MM.1S (cell line): Measurements from ENCODE around the gene TMEM218.

Experiments used
- CTCF ChIP-seq: fragments of 300-600 bp; sonication (generic); IDR thresholded peaks from 2 replicates; pipeline ENCODE4 v1.5.1; 2016; ENCODE audit warnings: antibody characterized with exemption, low read length, mixed read lengths
- EZH2 ChIP-seq: fragments of 300-600 bp; sonication (generic); optimal IDR thresholded peaks from 2 replicates; pipeline ENCODE3; 2017; ENCODE audit warnings: low read depth, mild to moderate bottlenecking, antibody characterized with exemption, low read length, mixed read lengths
- EZH2phosphoT487 ChIP-seq: fragments of 300-600 bp; sonication (generic); IDR thresholded peaks from 2 replicates; pipeline ENCODE4 v1.6.1; 2018; ENCODE audit warnings: antibody characterized with exemption, low read length

GRCh38 chr11:125110506-125110905 is 920 bp downstream of the TMEM218 start:
- TF ChIP-seq EZH2phosphoT487 (no peak), CTCF (no peak), EZH2 (no peak)
